Stimulated activated CD4-positive, alpha-beta T cell treated with anti-CD3 and anti-CD28 coated beads, TNF-alpha, amount 100 ng/mL, for 24 hours (primary cell): Measurements from ENCODE around the gene FOSL1.
A peak's percentile ranks its signal among the peaks of the same experiment; 100 is the strongest.

Experiments
- DNase-seq, 3 experiments: peaks; one replicate each; pipeline ENCODE4 v3.0.0-alpha.2; 2020; ENCODE audit warnings: low read depth in 3 of 3

FOSL1 gene

DNA sequence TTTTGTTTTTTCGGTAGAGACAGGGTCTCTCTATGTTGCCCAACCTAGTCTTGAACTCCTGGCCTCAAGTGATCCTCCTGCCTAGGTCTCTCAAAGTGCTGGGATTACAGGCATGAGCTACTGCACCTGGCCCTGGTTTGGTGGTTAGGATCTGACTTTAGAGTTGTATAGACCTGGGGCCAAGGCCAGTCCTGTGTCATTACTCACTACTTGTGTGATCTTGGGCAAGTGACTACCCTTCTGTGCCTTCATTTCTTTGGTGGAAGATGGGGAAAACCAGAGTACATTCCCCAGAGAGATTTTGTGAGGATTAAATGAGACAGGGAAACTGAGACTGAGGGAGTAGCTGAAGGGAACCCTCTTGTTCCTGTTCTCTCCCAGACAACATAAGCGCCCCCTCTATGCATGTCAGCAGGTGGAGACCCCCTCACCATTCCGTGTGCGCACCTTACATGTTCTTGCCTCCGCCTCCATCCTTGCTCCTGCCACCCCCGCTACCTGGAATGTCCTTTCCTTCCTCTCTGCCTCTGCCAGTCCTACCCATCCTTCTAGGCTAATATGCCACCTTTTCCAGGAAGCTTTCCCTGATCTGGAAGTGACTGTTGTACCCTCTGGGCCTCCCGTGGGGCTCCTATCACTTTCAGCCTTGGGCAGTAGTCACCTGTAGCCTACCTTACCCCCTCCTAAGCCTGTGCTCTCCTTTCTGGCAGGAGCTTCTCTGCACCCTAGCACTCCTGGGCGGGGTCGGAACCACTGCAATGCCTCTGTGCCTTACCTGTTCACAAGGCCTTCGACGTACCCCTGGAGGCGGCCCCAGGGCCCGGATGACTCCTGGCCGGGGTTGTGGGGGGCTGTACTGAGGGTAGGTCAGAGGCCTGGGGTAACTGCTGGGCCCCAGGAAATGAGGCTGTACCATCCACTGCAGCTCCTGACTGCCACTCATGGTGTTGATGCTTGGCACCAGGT, 3.9 kb downstream of the FOSL1 start:
- DNase-seq = no peak

DNA sequence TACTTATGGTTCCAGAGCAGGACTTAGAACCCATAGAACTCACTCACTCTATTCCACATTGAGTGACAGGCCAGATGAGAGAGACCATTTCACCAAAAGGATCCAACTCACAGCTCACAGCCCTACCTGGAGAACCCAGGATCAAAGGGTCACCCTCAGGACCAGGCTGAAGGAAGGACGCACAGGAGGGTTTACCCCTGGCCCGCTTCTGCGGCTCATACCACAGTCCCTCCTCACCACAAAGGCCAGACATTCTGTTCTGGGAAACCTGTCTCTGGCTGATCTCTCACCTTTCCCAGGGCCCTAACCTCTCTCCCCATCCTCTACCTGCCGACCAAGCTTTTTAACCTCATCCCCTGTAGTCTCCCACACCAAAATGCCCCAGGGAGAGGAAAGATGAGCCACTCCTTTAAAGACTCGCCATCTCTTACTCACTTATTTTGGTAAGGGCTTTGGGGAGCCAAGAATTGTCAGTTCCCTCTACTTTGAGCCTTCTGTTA, 4.7 kb downstream of the FOSL1 start:
- no peak for DNase-seq

DNA sequence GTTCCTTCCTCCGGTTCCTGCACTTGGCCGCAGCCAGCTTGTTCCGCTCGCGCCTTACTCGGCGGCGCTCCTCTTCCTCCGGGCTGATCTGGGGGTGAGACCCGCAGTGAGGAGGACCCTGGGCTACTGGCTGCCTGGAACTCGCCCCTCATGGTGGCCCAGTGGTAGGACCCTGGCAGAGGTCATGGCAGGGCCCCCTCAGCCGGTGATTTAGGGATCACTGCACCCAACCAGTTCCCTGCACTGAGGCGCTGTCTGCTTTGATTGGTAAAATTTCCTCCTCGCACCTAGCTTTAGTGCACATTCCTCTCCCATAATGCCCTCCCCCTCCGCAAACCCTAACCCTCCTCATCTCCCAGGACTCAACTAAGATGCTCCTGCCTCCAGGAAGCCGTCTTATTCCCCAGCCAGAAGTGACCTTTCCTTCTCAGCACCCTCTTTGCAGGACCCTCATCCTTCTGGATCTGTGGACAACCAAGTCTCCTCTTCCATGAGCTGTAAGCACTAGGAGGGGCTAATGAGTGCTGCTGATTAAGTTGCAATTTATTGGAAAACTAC, 6.1 kb downstream of the FOSL1 start:
- no peak for DNase-seq

DNA sequence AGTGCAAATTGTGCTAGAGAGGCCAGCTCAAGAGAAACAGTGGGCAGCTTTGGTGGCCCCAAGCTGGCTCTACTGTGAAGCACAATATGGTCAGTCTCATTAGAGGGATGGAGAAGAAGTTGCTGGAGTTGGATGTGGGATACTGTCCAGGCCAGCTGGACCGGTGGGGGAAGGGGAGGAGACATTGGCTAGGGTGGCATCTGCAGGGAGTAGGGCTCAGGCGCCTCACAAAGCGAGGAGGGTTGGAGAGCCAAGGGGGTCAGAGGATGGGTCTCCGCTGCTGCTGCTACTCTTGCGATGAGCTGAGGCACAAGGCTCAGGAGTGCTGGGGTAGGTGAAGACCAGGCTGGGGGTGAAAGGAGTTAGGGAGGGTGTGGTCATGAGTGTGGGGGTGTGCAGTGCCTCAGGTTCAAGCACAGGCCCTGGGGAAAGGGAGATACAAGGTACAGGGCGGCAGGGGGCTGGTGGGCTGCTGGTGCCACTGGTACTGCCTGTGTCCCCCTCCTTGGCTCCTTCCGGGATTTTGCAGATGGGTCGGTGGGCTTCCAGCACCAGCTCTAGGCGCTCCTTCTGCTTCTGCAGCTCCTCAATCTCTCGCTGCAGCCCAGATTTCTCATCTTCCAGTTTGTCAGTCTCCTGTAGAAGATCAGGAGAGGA, 7.4 kb downstream of the FOSL1 start:
- DNase-seq = no peak

DNA sequence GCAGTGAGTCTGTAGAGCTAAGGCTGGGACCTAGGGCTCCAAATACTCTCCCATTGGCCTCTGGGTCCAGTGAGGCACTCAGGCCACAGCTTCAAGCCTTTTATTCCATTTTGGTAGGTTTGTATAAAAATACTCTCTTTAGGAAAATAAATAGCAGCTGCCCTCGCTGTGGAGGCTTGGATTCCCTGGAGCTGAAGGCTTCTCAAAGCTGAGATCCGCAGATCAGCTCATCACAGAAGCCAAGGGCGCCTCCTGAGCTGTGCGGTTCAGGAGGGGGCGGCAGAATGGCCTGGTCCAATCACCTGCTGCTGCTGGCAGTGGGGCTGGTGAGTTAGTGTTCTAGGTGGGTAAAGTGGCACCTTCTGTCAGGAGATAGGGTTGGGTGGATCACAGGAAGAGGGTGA, 8.0 kb downstream of the FOSL1 start:
- DNase-seq = peak in 1 of 3 experiments; percentile 45

DNA sequence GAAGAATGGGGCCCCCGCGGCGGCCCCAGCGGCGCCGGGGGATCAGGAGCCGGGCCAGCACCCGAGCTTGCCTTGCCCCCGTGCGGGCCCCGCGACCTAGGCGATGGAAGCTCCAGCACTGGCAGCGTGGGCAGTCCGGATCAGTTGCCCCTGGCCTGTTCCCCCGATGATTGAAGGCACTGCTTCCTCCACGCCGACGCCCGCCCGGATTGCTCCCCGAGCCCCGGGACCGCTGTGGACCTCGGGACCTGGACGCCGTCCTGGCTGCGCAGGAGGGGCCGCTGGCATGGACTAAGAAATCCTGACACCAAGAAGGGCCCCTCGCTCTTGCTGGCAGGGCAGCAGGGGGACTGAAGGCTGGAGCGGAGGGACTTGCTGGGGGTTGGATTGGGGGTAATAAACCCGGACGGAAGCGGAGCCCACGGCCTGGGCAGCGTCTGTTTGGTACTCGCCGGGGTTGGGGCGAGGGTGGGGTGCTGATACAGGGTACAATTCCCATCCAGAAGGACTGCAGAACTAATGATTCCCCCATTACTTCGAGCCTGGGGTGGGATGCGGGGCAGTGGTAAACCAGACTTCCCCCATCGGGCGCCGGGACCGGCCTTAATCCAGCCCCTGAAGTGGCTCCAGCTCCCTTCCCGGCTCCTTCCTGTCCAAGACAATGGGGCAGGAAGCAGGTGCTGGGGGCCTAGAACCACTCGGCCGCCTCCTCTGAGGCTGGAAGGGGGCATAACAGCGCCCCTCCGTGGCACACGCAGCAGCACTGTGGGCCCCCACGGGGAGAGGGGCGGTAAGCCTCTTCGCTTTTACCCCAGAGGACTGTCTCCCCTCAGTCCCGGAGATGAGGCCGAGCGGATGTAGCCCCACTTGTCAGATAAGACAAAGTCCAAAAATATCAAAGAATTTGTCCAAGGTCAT, 8.7 kb downstream of the FOSL1 start:
- peak in 1 of 3 experiments; percentile 48 for DNase-seq

DNA sequence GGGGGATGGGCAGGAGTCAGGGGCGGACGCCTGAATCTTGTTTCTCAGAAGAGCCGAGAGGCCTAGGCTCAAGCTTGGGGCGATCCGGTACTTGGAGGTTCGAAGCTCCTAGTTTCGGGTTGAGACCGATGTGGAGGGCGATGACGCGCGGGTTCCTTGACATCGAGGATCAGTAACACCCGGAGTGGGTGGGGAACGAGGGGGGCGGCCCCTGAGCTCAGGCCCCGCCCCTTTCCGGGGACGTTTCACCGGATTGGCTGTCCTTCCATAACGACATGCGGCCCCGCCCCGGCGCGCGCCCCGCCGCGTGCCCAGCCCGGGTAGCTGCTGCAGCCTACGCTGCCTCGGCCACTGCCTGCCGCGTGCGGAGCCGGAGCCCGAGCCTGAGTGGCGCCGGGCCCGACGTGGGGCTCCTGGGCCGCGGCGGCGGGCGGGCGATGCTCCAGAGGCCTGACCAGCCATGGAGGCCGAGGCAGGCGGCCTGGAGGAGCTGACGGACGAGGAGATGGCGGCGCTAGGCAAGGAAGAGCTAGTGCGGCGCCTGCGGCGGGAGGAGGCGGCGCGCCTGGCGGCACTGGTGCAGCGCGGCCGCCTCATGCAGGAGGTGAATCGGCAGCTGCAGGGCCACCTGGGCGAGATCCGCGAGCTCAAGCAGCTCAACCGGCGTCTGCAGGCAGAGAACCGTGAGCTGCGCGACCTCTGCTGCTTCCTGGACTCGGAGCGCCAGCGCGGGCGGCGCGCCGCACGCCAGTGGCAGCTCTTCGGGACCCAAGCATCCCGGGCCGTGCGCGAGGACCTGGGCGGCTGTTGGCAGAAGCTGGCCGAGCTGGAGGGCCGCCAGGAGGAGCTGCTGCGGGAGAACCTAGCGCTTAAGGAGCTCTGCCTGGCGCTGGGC, 9.6 kb downstream of the FOSL1 start, which contains the start of gene CCDC85B:
Gene CCDC85B (plus strand): TSS at position 350 of the 895 bp plus-strand sequence. CDS start 111 bp downstream, at position 461.
- DNase-seq = peak; percentile 93 to 99 (median 98)

DNA sequence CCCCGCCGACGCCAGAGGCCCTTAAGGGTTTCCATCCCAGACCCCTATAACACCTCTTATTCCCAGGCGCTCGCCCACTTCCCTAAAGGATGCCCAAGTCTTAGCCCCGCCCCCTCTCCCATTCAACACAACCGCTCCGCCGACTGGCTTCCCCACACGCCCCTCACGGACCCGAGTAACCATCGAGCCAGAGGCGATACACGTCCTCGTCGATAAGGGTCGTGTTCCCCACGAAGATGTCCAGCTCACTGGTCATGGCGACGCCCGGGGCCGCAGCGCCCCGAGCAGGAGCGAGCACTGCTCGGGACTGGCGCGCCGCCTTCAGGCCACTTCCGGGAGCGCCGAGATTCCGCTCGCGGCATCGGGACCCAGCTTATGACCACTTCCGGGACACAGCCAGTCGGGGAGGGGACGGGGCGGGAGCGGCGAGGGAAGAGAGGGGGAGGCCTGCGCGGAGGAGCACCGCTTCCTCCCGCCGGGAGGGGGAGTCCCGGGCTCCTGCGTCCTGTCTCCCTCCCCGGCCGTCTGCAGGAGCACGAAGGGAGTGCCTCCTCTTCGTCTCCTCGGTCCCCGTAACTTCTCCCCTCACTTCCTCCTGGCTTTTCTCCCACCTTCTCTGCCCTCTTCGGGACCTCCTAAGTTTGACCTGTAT, 11.9 kb downstream of the FOSL1 start, which contains the start of gene FIBP:
Gene FIBP (minus strand): TSS at position 309 of the 652 bp plus-strand sequence. CDS start 53 bp downstream, at position 256.
- peak; percentile 93 to 97 (median 94) for DNase-seq

DNA sequence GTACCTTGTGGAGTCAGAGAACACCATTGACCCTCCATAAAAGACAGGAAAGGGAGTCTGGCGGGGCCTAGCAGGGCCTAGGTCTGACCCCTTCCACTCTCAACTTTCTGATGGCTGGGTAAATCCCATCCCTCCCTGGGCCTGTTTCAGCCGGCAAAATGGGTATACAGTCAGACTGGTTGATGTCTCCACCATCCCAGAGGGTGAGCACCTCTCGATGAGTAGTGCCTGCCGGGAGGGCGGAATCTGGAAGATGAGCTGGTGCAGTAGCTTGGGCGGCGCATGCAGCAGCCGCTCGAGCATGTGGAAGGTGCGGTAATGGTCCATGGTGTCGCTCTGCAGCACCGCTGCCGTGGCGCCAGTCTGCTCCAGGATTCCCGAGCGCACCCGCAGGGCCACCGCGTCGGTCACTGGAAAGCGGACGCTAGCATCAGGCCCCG, 12.4 kb downstream of the FOSL1 start:
- DNase-seq = no peak

DNA sequence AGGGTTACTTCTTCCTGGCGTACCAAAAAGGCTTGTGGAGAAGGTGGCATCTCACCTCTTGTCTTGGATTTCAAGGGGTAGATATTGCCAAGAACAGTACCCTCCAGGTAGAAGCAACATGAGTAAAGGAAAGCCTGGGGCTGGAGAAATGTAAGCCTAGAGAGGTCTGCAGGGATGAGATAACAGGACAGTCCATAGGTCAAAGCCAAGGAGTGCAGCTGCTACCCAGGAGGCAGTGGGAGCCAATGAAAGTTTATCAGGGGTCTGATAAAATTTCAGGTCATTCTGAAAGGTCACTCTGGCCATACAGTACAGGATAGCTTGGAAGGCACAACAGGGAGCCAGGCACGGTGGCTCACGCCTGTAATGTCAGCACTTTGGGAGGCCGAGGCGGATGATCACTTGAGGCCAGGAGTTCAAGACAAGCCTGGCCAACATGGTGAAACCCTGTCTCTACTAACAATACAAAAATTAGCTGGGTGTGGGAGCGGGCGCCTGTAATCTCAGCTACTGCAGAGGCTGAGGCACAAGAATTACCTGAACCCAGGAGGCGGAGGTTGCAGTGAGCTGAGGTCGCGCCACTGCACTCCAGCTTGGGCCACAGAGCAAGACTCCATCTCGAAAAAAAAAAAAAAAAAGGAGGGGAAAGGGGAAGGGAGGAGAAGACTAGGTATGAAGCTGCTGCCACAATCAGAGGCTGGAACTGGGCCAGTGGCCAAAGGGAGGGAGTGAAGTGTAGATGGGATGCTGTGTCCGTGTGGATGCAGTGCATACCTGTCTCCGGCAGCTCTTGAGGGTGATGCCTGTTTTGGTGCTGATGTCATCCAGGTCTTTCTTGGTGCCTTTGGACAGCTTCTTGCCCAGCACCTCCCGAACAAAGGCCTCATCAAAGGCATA, 13.1 kb downstream of the FOSL1 start:
- no peak for DNase-seq

DNA sequence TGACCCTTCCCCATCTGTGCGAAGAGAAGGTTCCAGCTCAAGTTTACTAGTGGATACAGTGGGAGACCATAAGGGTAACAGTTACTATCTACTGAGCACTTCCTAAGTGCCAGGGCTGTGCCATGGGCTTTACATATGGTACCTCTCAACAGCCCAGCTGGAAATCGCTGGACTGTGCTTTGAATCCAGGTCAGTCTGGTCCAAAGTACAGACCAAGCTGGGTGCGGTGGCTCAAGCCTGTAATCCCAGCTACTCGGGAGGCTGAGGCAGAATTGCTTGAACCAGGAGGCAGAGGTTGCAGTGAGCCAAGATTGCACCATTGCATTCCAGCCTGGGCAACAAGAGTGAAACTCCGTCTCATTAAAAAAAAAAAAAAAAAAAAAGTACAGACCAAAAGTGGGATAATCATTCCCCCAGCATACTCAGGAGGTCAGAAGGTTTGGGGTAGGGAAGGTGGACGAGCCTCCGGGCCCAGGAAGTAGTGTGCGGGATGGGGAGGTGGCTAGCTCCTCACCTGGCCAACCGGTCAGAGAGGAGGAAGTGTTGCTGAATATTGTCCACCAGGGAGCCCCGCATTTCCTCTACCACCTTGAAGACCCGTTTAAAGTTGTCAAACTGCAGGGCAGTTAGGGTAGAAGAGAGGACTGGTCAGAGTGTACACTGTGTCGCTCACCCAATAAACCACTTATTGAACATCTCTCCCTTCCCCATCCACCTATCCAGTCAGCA, 14.2 kb downstream of the FOSL1 start:
- no peak for DNase-seq

DNA sequence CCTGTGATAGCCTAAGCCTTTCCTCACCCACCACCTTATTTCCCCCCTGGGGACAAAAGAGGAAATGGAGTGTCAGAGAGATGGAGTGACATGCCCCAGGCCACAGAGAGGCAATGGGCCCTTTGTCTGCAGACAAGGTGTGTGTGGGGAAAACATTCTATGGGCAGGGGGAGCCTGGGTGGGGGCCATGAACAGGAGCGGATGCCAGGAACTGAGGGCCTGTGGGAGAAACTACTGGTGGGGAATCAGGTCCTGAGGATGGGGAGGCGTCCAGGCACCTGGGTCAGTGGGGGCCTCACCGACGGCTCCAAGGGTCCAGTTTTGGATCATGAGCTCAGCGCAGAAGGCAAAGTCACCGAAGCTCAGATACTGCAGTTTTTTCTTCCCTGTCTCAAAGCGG, 15.0 kb downstream of the FOSL1 start:
- DNase-seq = no peak

DNA sequence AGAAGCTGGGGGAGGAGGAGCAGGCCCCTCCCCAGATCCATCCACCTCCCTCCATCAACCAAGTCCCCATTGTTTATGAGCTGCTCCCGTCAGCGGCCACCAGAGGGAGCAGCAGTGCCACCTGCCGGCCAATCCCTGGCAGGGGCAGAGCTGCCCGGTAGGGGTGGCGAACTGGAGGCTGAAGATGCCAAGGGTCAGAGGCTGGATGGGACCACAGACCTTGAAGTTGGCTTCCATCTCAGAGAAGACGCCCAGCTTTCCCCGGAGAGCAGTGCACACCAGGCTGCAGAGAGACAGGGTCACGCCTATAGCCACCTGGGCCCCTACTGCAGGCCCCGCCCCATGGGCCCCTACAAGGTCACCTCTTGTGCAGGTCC, 15.5 kb downstream of the FOSL1 start:
- peak; percentile 65 to 80 (median 66) for DNase-seq

DNA sequence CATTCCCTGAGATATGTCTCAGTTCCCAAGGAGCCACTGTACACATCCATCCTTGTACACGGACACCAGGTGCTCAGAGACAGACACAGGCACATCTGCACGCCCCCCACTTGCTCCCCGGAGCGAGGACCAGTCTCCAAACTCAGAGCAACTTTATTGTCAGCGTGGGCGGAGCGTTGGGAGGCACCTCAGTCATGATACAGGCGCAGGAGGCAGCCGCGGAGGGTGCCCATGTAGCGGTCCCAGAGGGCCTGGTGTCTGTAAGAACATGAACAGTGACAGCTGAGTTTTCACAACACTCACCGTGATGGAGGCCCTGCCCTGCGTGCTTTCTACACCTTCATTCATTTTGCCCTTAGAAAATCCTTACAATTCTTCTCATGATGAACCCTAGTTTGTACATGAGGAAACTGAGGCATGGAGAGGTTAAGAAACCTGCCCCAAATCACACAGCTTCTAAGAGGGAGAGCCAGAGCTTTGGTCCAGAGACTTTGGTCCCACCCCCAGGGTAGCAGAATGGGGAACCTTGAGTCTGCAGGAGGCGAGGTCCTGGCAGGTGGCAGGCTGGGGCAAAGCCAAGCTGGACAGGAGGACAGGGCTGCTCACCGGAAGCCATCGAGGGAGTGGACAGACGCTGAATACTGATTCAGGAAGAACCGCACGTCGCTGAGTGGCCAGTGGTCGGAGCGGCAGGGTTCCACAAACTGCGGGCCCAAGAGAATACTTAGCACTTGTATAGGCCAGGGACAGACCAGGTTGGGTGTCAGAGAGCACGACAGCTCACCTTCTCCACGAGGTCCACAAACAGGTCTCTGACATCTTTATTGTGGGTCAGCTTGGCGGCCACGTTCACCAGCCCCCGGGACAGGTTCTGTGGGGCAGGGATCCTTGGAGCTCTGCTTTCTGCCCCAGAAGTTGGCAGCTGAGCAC, 16.1 kb downstream of the FOSL1 start:
- no peak for DNase-seq

DNA sequence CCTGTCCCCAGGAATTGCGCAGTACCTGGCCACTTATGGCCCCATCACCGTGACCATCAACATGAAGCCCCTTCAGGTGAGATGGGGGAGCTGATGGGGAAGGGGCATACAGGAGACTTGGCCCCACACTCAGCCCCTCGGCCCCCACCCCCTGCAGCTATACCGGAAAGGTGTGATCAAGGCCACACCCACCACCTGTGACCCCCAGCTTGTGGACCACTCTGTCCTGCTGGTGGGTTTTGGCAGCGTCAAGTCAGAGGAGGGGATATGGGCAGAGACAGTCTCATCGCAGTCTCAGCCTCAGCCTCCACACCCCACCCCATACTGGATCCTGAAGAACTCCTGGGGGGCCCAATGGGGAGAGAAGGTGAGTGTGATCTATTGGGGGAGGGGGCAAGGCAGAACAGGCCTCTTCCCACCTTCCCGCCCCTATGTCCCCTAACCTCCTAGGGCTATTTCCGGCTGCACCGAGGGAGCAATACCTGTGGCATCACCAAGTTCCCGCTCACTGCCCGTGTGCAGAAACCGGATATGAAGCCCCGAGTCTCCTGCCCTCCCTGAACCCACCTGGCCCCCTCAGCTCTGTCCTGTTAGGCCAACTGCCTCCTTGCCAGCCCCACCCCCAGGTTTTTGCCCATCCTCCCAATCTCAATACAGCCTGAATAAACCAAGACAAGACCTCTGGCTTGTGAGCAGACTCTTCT, 17.0 kb downstream of the FOSL1 start:
- no peak for DNase-seq
